ENCODE measurements around the gene MAMDC2. TPM values are rescaled to one million over a fixed set of nuclear protein-coding genes. Genes with fewer than 3 reads are reported as not detected.

The MAMDC2 gene
- total RNA-seq, 1 experiment from 2014 or later, result 0.26 TPM

GRCh38 chr9:70123695-70124094 is 80.0 kb downstream of the MAMDC2 start:
- peaks cover 5% of the 10 kb centered on the region for H3K4me1 Mint-ChIP-seq (ENCODE audit: low read depth, unreplicated experiment)
- H3K4me3 Mint-ChIP-seq (ENCODE audit: low read depth, unreplicated experiment), result no peak overlapping the region
- intact Hi-C loops (cut with micrococcal nuclease; ENCODE audit: unreplicated experiment), result no loop called here
- DNase-seq, result no peak
- no peaks in the 10 kb centered on the region for H3K9me3 Mint-ChIP-seq (ENCODE audit: low read depth, unreplicated experiment)
- H3K27ac Mint-ChIP-seq (ENCODE audit: unreplicated experiment), result no peak overlapping the region
- H3K27me3 Mint-ChIP-seq (ENCODE audit: unreplicated experiment), result no peaks in the 10 kb centered on the region
- TF ChIP-seq, protein P1, sequence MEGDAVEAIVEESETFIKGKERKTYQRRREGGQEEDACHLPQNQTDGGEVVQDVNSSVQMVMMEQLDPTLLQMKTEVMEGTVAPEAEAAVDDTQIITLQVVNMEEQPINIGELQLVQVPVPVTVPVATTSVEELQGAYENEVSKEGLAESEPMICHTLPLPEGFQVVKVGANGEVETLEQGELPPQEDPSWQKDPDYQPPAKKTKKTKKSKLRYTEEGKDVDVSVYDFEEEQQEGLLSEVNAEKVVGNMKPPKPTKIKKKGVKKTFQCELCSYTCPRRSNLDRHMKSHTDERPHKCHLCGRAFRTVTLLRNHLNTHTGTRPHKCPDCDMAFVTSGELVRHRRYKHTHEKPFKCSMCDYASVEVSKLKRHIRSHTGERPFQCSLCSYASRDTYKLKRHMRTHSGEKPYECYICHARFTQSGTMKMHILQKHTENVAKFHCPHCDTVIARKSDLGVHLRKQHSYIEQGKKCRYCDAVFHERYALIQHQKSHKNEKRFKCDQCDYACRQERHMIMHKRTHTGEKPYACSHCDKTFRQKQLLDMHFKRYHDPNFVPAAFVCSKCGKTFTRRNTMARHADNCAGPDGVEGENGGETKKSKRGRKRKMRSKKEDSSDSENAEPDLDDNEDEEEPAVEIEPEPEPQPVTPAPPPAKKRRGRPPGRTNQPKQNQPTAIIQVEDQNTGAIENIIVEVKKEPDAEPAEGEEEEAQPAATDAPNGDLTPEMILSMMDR (IDR thresholded peaks at IDR 0.05; ENCODE audit: unreplicated experiment), result no peak
- H3K36me3 Mint-ChIP-seq (ENCODE audit: insufficient read depth, unreplicated experiment), result no peaks in the 10 kb centered on the region
- no TSS peak for BruUV-seq (replicated peaks)
- CTCF ChIA-PET, result no interaction called here

- Mint-ChIP-seq H3K36me3 (ENCODE audit: insufficient read depth, unreplicated experiment) (no peaks in the 10 kb centered on the region), H3K27me3 (ENCODE audit: unreplicated experiment) (no peaks in the 10 kb centered on the region), H3K9me3 (ENCODE audit: low read depth, unreplicated experiment) (no peaks in the 10 kb centered on the region), H3K4me1 (ENCODE audit: low read depth, unreplicated experiment) (no peaks in the 10 kb centered on the region), H3K27ac (ENCODE audit: unreplicated experiment) (no peak overlapping the region), H3K4me3 (ENCODE audit: low read depth, unreplicated experiment) (no peak overlapping the region)
- no TSS peak for BruUV-seq (replicated peaks)
- intact Hi-C loops (cut with micrococcal nuclease; ENCODE audit: unreplicated experiment), result no loop called here
- TF ChIP-seq, protein P1 (IDR thresholded peaks at IDR 0.05; ENCODE audit: unreplicated experiment), result no peak
- DNase-seq, result no peak
- CTCF ChIA-PET, result no interaction called here
Measured at GRCh38 chr9:70125621-70126263, 82.1 kb downstream of the MAMDC2 start.

- no peaks in the 10 kb centered on the region for H3K4me1 Mint-ChIP-seq (ENCODE audit: low read depth, unreplicated experiment)
- CTCF ChIA-PET, result no interaction called here
- BruUV-seq (replicated peaks), result no TSS peak
- intact Hi-C loops (cut with micrococcal nuclease; ENCODE audit: unreplicated experiment), result no loop called here
- DNase-seq, result no peak
- no peaks in the 10 kb centered on the region for H3K9me3 Mint-ChIP-seq (ENCODE audit: low read depth, unreplicated experiment)
- no peaks in the 10 kb centered on the region for H3K36me3 Mint-ChIP-seq (ENCODE audit: insufficient read depth, unreplicated experiment)
- no peak overlapping the region for H3K4me3 Mint-ChIP-seq (ENCODE audit: low read depth, unreplicated experiment)
- TF ChIP-seq, protein P1 (IDR thresholded peaks at IDR 0.05; ENCODE audit: unreplicated experiment), result no peak
- H3K27ac Mint-ChIP-seq (ENCODE audit: unreplicated experiment), result no peak overlapping the region
- H3K27me3 Mint-ChIP-seq (ENCODE audit: unreplicated experiment), result no peaks in the 10 kb centered on the region
Measured at GRCh38 chr9:70127036-70127435, 83.4 kb downstream of the MAMDC2 start.

- H3K27me3 Mint-ChIP-seq (ENCODE audit: unreplicated experiment), result no peaks in the 10 kb centered on the region
- intact Hi-C loops (cut with micrococcal nuclease; ENCODE audit: unreplicated experiment), result no loop called here
- BruUV-seq (replicated peaks), result no TSS peak
- H3K4me1 Mint-ChIP-seq (ENCODE audit: low read depth, unreplicated experiment), result no peaks in the 10 kb centered on the region
- H3K4me3 Mint-ChIP-seq (ENCODE audit: low read depth, unreplicated experiment), result no peak overlapping the region
- CTCF ChIA-PET, result no interaction called here
- H3K9me3 Mint-ChIP-seq (ENCODE audit: low read depth, unreplicated experiment), result no peaks in the 10 kb centered on the region
- DNase-seq, result no peak
- no peak overlapping the region for H3K27ac Mint-ChIP-seq (ENCODE audit: unreplicated experiment)
- no peaks in the 10 kb centered on the region for H3K36me3 Mint-ChIP-seq (ENCODE audit: insufficient read depth, unreplicated experiment)
- TF ChIP-seq, protein P1 (IDR thresholded peaks at IDR 0.05; ENCODE audit: unreplicated experiment), result no peak
Measured at GRCh38 chr9:70127540-70128416, 84.1 kb downstream of the MAMDC2 start.

Measured in Calu3 (cell line).